ENCODE data around the gene MYRFL. TPM values are rescaled to one million over a fixed set of nuclear protein-coding genes. Genes with fewer than 3 reads are reported as not detected.

The MYRFL gene
- total and polyA plus RNA-seq, 10 donors = 0.04 to 0.44 (median 0.20) TPM; not detected in 5

DNA sequence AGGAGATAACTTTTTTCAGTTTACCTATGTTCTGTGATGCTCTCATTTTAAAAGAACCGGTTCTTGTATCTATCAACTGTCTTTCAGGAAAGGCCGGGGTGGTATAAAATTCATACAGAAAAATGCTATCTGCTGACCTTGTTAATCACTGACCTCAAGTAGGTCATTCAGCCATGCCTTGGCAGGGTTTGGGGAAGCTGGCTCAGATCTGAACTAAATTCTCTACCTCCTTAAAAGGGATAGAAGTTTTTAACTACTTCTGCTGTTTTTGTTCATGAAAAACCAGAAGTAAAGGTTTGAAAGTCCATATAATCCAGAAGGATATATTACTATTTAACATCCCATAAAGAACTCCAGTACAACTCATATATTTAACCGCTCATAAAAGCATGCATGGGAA is 10.1 kb downstream of the MYRFL start:
- Histone ChIP-seq H3K36me3 (no peaks in the 10 kb centered on the region), H3K4me3 (no peak overlapping the region), H3K27me3 (replicated peaks in 1 of 7) (no peaks in the 10 kb centered on the region), H3K9me3 (no peaks in the 10 kb centered on the region), H3K4me1 (peaks cover 0 to 12% (median 0%) of the 10 kb centered on the region in 6 donors), H3K27ac (no peak overlapping the region)
- no peak for DNase-seq
- TF ChIP-seq POLR2AphosphoS5 (IDR thresholded peaks at IDR 0.05) (no peak), POLR2A (IDR thresholded peaks at IDR 0.05) (no peak)
- TF ChIP-seq, protein P1, sequence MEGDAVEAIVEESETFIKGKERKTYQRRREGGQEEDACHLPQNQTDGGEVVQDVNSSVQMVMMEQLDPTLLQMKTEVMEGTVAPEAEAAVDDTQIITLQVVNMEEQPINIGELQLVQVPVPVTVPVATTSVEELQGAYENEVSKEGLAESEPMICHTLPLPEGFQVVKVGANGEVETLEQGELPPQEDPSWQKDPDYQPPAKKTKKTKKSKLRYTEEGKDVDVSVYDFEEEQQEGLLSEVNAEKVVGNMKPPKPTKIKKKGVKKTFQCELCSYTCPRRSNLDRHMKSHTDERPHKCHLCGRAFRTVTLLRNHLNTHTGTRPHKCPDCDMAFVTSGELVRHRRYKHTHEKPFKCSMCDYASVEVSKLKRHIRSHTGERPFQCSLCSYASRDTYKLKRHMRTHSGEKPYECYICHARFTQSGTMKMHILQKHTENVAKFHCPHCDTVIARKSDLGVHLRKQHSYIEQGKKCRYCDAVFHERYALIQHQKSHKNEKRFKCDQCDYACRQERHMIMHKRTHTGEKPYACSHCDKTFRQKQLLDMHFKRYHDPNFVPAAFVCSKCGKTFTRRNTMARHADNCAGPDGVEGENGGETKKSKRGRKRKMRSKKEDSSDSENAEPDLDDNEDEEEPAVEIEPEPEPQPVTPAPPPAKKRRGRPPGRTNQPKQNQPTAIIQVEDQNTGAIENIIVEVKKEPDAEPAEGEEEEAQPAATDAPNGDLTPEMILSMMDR (IDR thresholded peaks at IDR 0.05 in 8 of 11, conservative IDR thresholded peaks at IDR 0.05 in 3 of 11) = no peak
- intact Hi-C loops (cut with DNase I; ENCODE audit: low total_unique reads) = no loop called here
- WGBS, 5 donors = 64 to 90% (median 71%) methylated on average over 3 of the region's 3 CpGs

DNA sequence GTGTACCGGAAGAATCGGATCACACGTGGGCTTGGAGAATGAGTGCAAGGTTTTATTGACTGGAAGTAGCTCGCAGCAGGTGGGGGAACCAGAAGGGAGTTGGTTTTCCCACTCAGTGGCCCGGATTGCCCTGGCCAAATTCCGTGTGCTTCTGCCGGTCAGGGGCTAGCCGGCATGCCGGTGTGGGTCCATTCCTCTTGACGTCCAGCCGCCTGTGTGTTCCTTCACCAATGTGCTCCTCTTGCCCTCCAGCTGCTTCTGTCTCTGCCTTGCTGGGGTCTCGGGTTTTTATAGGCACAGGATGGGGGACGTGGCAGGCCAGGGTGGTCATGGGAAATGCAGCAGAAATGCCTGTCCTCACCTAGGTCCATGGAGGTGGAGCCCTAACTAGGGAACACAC is 11.0 kb downstream of the MYRFL start:
- no peak for DNase-seq

DNA sequence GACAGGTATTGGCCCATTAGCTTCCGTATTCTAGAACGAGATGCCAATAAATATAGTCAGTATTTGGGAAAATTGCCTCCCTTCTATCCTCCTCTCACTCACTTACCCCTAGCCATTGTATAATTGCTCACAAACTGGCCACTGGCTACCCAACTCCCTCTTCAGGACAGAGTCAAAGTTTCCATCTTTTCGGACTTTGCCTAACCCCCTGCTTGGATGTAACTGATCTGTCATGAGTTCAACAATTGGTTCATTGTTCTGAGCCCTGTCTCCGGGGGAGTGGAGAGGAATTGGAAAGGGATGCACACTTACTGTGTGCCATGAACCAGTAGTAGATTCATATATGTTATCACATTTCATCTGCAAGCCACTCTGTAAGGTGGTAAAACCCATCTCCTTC is 12.2 kb downstream of the MYRFL start:
- H3K4me1 ChIP-seq = peaks cover 0 to 12% (median 0%) of the 10 kb centered on the region in 6 donors
- H3K36me3 ChIP-seq = no peaks in the 10 kb centered on the region
- TF ChIP-seq POLR2AphosphoS5 (IDR thresholded peaks at IDR 0.05) (no peak), POLR2A (IDR thresholded peaks at IDR 0.05) (no peak)
- TF ChIP-seq, protein P1 (IDR thresholded peaks at IDR 0.05 in 8 of 11, conservative IDR thresholded peaks at IDR 0.05 in 3 of 11) = no peak
- no peak overlapping the region for H3K4me3 ChIP-seq
- no peak for DNase-seq
- no peak overlapping the region for H3K27ac ChIP-seq
- H3K27me3 ChIP-seq (replicated peaks in 1 of 7) = no peaks in the 10 kb centered on the region
- intact Hi-C loops (cut with DNase I; ENCODE audit: low total_unique reads) = no loop called here
- no peaks in the 10 kb centered on the region for H3K9me3 ChIP-seq
- 92 to 96% (median 95%) methylated on average over 4 of the region's 4 CpGs for WGBS, 5 donors

More for the DNA sequence above, 11.0 kb downstream of the MYRFL start:
- no peaks in the 10 kb centered on the region for H3K27me3 ChIP-seq (replicated peaks in 1 of 7)
- 88 to 96% (median 95%) methylated on average over 13 of the region's 13 CpGs for WGBS, 5 donors
- intact Hi-C loops (cut with DNase I; ENCODE audit: low total_unique reads) = no loop called here
- no peaks in the 10 kb centered on the region for H3K36me3 ChIP-seq
- no peak for TF ChIP-seq POLR2AphosphoS5 (IDR thresholded peaks at IDR 0.05)
- TF ChIP-seq, protein P1 (IDR thresholded peaks at IDR 0.05 in 8 of 11, conservative IDR thresholded peaks at IDR 0.05 in 3 of 11) = no peak
- no peaks in the 10 kb centered on the region for H3K9me3 ChIP-seq
- no peak overlapping the region for H3K4me3 ChIP-seq
- no peak overlapping the region for H3K27ac ChIP-seq
- H3K4me1 ChIP-seq = peaks cover 0 to 12% (median 0%) of the 10 kb centered on the region in 6 donors

DNA sequence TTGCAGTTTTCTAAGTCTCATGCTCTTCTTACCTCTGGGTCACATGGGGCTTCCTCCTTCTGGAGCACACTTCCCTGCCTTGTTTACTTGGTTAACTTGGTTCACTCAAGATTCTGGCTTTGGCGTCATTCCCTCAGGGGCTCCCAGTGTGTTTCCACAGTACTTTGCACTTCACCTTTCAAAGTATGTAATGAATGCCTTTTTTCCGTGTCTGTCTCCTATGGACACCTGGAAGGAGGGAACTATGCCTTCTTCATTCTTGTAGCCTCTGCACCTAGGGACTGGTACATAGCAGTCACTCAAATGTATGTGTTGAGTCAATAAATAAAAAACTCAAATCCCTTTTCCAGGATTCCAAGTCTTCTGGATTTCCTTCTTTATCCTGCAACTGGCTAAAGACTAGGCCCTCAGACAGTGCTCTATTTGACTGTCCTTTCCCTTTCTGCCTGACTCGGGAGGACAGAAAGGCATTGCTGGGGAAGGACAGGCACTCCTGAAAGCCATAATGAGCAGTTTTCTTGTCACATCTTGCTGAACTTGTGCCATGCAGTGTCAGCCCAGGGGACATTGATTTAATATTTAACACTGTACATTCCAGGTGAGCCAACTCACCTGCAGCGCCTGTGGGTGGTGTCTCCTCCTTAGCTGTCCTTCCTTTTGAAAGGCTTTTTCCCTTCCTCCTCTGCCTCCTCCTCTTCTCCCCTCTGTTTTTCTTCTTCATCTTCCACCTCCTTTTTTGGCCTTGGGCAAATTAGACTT is 12.8 kb downstream of the MYRFL start:
- peaks cover 0 to 12% (median 0%) of the 10 kb centered on the region in 6 donors for H3K4me1 ChIP-seq
- intact Hi-C loops (cut with DNase I; ENCODE audit: low total_unique reads) = no loop called here

More for the DNA sequence above, 12.8 kb downstream of the MYRFL start:
- Histone ChIP-seq H3K36me3 (no peaks in the 10 kb centered on the region), H3K27ac (no peak overlapping the region), H3K9me3 (no peaks in the 10 kb centered on the region), H3K27me3 (replicated peaks in 1 of 7) (no peaks in the 10 kb centered on the region), H3K4me3 (no peak overlapping the region)
- 92 to 95% (median 92%) methylated on average over 4 of the region's 4 CpGs for WGBS, 5 donors
- DNase-seq = no peak
- no peak for TF ChIP-seq POLR2A (IDR thresholded peaks at IDR 0.05)
- TF ChIP-seq, protein P1 (IDR thresholded peaks at IDR 0.05 in 8 of 11, conservative IDR thresholded peaks at IDR 0.05 in 3 of 11) = no peak
- TF ChIP-seq POLR2AphosphoS5 (IDR thresholded peaks at IDR 0.05) = no peak

All from spleen (tissue), 11 donors.